Fibroblast of lung (primary cell): ENCODE measurements around the gene VSIR. TPM values are rescaled to one million over a fixed set of nuclear protein-coding genes. Genes with fewer than 3 reads are reported as not detected.

Source experiments
- DNase-seq, 2 donors: peaks; one replicate each; pipeline versions ENCODE4 v3.0.0 to v3.0.0-alpha.2; 2010; ENCODE audit warnings: low read depth in 2 of 2
- H2AFZ ChIP-seq: 2 replicates; pipeline ENCODE4 v1.5.1; 2012; ENCODE audit warnings: low read length, control low read depth, inconsistent platforms
- H3K27ac ChIP-seq: 2 replicates; pipeline ENCODE4 v1.5.1; 2011; ENCODE audit warnings: low read length, control low read depth; ENCODE audit not compliant: insufficient read depth
- H3K27me3 ChIP-seq: 2 replicates; pipeline ENCODE4 v1.5.1; 2011; ENCODE audit warnings: mild to moderate bottlenecking, low read length; ENCODE audit not compliant: control insufficient read depth, insufficient read depth
- H3K36me3 ChIP-seq: 2 replicates; pipeline ENCODE4 v1.5.1; 2011; ENCODE audit warnings: low read length; ENCODE audit not compliant: control insufficient read depth, insufficient read depth
- H3K4me1 ChIP-seq: 2 replicates; pipeline ENCODE4 v1.5.1; 2011; ENCODE audit warnings: low read length; ENCODE audit not compliant: control insufficient read depth, insufficient read depth; ENCODE audit errors: extremely low read depth
- H3K4me2 ChIP-seq: 2 replicates; pipeline ENCODE4 v1.5.1; 2011; ENCODE audit warnings: low read length, control low read depth; ENCODE audit not compliant: insufficient read depth; ENCODE audit errors: extremely low read depth
- H3K4me3 ChIP-seq, 4 experiments: fragments of 200-600 bp in 1 of 4; sonication (generic) in 1 of 4; replicated peaks in 1 of 4; 2 replicates each; pipeline ENCODE4 v1.5.1; 2011 to 2016; ENCODE audit warnings: low read length in 4 of 4, low read depth in 3 of 4, mild to moderate bottlenecking in 3 of 4, control low read depth in 2 of 4, inconsistent platforms in 1 of 4, mixed read lengths in 1 of 4; ENCODE audit not compliant: insufficient read depth in 1 of 4; ENCODE audit errors: control extremely low read depth in 1 of 4
- H3K79me2 ChIP-seq: 2 replicates; pipeline ENCODE4 v1.5.1; 2012; ENCODE audit warnings: mild to moderate bottlenecking, low read length, inconsistent platforms; ENCODE audit not compliant: control insufficient read depth, insufficient read depth
- H3K9ac ChIP-seq: 2 replicates; pipeline ENCODE4 v1.5.1; 2011; ENCODE audit warnings: mild to moderate bottlenecking, low read length, control low read depth; ENCODE audit not compliant: insufficient read depth
- H3K9me3 ChIP-seq: 2 replicates; pipeline ENCODE4 v1.5.1; 2012; ENCODE audit warnings: low read depth, low read length; ENCODE audit not compliant: control insufficient read depth, insufficient read depth
- H4K20me1 ChIP-seq: 2 replicates; pipeline ENCODE4 v1.5.1; 2011; ENCODE audit warnings: low read length; ENCODE audit not compliant: control insufficient read depth, insufficient read depth; ENCODE audit errors: extremely low read depth
- EZH2 ChIP-seq: IDR thresholded peaks from 2 replicates; pipeline ENCODE4 v1.5.1; 2012; ENCODE audit warnings: low read length, control low read depth, mild to moderate bottlenecking; ENCODE audit errors: missing control alignments
- polyA plus RNA-seq, 2 donors: library from polyadenylated mRNA; depleted of rRNA in 1 of 2; stranded (reverse) in 1 of 2; unstranded in 1 of 2; fragments of >200 nt; gene quantifications; 2 replicates each; pipeline ENCODE4 v1.2.1, GENCODE V29; 2011 to 2012; ENCODE audit warnings: missing spikeins in 1 of 2
- total RNA-seq: library from RNA; depleted of rRNA; stranded (reverse); fragments of >200 nt; gene quantifications from 2 replicates; pipeline ENCODE4 v1.2.1, GENCODE V29; 2014
- TF ChIP-seq, protein P1 (sequence below), 2 donors: IDR thresholded peaks in 1 of 2; conservative IDR thresholded peaks in 1 of 2; 1 replicate in 1 of 2; 2 replicates in 1 of 2; pipeline ENCODE4 v1.5.1; 2011 to 2012; ENCODE audit warnings: low read length in 2 of 2, control low read depth in 1 of 2, inconsistent platforms in 1 of 2, low read depth in 1 of 2, mild to moderate bottlenecking in 1 of 2

VSIR gene
- total and polyA plus RNA-seq, 2 donors (not counting 1 experiment from before 2014, with no cell fraction given), result 39.9 to 44.1 TPM

DNA sequence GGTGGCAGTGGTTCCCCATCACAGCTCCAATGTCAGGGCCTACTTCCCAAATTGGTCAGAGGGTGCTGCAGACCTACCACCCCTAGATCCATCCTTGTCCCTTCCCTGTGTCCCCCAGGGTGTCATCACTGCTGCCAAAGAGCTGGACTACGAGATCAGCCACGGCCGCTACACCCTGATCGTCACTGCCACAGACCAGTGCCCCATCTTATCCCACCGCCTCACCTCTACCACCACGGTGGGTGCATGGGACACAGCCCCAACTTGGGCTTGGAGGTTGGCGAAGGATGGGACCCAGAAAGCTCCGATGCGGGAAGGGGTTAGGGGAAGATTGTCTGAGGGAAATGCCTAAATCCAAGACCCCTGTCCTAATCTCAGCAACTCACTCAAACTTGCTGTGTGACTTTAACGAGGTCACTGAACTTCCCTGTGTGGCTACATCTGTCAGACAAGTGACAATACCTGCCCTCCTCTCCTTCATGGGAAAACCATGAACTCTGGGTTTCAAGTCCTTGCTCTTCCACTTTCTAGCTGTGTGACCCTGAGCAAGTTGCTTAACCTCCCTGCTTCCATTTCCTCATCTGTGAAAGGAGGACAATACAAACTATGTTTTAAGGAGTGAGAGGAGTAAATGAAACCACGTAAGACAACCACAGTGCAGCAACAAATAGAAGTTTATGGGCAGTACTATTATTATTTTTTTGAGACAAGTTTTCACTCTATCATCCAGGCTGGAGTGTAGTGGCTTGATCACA lies 4.9 kb upstream of the VSIR start:
- H3K4me3 ChIP-seq, result no peak overlapping the region
- no peak for DNase-seq
- H3K9ac ChIP-seq, result no peak overlapping the region
- H3K4me2 ChIP-seq, result no peak overlapping the region
- H4K20me1 ChIP-seq, result no peaks in the 10 kb centered on the region
- H2AFZ ChIP-seq, result no peak overlapping the region
- TF ChIP-seq EZH2, result no peak
- TF ChIP-seq, protein P1, sequence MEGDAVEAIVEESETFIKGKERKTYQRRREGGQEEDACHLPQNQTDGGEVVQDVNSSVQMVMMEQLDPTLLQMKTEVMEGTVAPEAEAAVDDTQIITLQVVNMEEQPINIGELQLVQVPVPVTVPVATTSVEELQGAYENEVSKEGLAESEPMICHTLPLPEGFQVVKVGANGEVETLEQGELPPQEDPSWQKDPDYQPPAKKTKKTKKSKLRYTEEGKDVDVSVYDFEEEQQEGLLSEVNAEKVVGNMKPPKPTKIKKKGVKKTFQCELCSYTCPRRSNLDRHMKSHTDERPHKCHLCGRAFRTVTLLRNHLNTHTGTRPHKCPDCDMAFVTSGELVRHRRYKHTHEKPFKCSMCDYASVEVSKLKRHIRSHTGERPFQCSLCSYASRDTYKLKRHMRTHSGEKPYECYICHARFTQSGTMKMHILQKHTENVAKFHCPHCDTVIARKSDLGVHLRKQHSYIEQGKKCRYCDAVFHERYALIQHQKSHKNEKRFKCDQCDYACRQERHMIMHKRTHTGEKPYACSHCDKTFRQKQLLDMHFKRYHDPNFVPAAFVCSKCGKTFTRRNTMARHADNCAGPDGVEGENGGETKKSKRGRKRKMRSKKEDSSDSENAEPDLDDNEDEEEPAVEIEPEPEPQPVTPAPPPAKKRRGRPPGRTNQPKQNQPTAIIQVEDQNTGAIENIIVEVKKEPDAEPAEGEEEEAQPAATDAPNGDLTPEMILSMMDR (conservative IDR thresholded peaks at IDR 0.05 in 1 of 2, IDR thresholded peaks at IDR 0.05 in 1 of 2; ENCODE audit: low read depth in 1 of 2, low read length in 2 of 2), result no peak
- no peaks in the 10 kb centered on the region for H3K36me3 ChIP-seq
- no peaks in the 10 kb centered on the region for H3K79me2 ChIP-seq
- H3K9me3 ChIP-seq, result no peaks in the 10 kb centered on the region
- H3K27me3 ChIP-seq, result peaks cover 9% of the 10 kb centered on the region
- no peak overlapping the region for H3K27ac ChIP-seq
- H3K4me1 ChIP-seq, result peaks cover 4% of the 10 kb centered on the region

DNA sequence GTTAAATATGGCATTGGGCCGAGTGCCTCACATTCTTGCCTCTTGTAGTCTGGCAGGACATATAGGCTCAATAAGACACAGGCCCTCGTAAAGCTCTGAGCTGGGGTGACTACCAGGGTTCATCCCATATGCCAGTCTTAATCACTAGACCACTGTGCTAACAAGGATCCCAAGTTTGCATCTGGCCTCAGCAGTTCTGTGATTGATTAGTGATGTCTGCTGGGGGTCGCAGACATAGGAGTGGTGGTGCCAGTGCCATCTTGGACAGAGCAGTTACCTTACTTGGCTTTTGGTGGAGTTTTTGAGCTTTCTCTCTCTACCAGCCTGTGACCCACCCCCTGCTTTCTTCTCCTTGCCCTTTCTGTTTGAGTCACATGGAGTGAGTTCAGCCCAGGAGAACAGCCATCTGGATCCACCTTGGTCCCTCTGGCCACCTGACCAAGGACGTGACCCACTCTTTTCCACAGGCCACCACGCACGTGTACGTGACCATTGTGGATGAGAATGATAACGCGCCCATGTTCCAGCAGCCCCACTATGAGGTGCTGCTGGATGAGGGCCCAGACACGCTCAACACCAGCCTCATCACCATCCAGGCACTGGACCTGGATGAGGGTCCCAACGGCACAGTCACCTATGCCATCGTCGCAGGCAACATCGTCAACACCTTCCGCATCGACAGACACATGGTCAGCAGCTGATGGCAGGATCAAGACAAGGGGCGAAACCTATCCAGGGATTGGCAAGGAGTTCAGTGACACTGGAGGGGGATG lies 4.1 kb upstream of the VSIR start:
- no peak overlapping the region for H2AFZ ChIP-seq
- TF ChIP-seq, protein P1 (conservative IDR thresholded peaks at IDR 0.05 in 1 of 2, IDR thresholded peaks at IDR 0.05 in 1 of 2; ENCODE audit: low read depth in 1 of 2, low read length in 2 of 2), result no peak
- TF ChIP-seq EZH2, result no peak
- no peak for DNase-seq

DNA sequence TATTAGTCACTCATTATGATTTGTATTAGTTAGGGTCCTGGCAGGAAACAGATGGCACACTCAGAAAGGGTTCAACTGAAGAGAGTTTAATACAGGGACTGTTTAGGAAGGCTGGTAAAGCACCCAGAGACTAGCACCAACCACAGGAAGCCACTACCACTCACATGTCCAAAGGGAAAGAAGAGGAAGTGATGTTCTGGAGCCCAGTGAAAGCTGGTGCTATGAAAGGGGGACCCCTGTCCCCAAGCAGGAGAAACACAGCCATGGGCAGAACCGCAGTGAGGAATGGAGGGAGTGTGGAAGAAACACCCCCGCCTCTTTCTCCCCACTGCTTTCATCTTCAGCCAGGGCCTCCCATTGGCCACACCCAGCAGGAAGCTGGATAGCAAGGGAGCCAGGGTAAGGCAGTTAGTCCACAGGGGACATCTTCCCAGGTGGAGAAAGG lies 3.2 kb upstream of the VSIR start:
- H3K36me3 ChIP-seq, result no peaks in the 10 kb centered on the region
- no peaks in the 10 kb centered on the region for H3K79me2 ChIP-seq
- no peak overlapping the region for H2AFZ ChIP-seq
- H3K4me2 ChIP-seq, result no peak overlapping the region
- no peaks in the 10 kb centered on the region for H3K9me3 ChIP-seq
- peaks cover 9% of the 10 kb centered on the region for H3K27me3 ChIP-seq
- H3K4me3 ChIP-seq, result no peak overlapping the region
- no peaks in the 10 kb centered on the region for H4K20me1 ChIP-seq
- H3K27ac ChIP-seq, result no peak overlapping the region
- no peak for DNase-seq
- TF ChIP-seq EZH2, result no peak
- no peak overlapping the region for H3K9ac ChIP-seq
- peaks cover 18% of the 10 kb centered on the region for H3K4me1 ChIP-seq

More for the DNA sequence above, 4.1 kb upstream of the VSIR start:
- Histone ChIP-seq H4K20me1 (no peaks in the 10 kb centered on the region), H3K79me2 (no peaks in the 10 kb centered on the region), H3K4me3 (no peak overlapping the region), H3K4me1 (peaks cover 10% of the 10 kb centered on the region), H3K27me3 (peaks cover 9% of the 10 kb centered on the region), H3K9me3 (no peaks in the 10 kb centered on the region), H3K27ac (no peak overlapping the region), H3K9ac (no peak overlapping the region), H3K4me2 (no peak overlapping the region), H3K36me3 (no peaks in the 10 kb centered on the region)
